Kidney glomerular epithelial cell (primary cell): ENCODE data around the gene EIF4G3.

ENCODE experiments used
- DNase-seq: peaks from one replicate; lab custom pipeline; 2025; lab: John Stamatoyannopoulos, UW

Gene EIF4G3

GRCh38 chr1:20996554-20996953, 180.1 kb downstream of the EIF4G3 start:
- DNase-seq = no peak

- DNase-seq = no peak
Observed at GRCh38 chr1:20993716-20994575, 182.8 kb downstream of the EIF4G3 start.

GRCh38 chr1:20992322-20993056, 184.2 kb downstream of the EIF4G3 start:
- no peak for DNase-seq

GRCh38 chr1:20988943-20989342, 187.8 kb downstream of the EIF4G3 start:
- no peak for DNase-seq

- no peak for DNase-seq
Observed at GRCh38 chr1:20987831-20988825, 188.6 kb downstream of the EIF4G3 start.

- no peak for DNase-seq
Observed at GRCh38 chr1:20983297-20983889, 193.3 kb downstream of the EIF4G3 start.

- peak; percentile 13 for DNase-seq
Observed at GRCh38 chr1:20982316-20982715, 194.4 kb downstream of the EIF4G3 start.

- peak; percentile 3 for DNase-seq
Observed at GRCh38 chr1:20981915-20982314, 194.8 kb downstream of the EIF4G3 start.

GRCh38 chr1:20980051-20980450, 196.6 kb downstream of the EIF4G3 start:
- DNase-seq = no peak

- no peak for DNase-seq
Observed at GRCh38 chr1:20978413-20978812, 198.3 kb downstream of the EIF4G3 start.

GRCh38 chr1:20975668-20976067, 201.0 kb downstream of the EIF4G3 start:
- DNase-seq = no peak

GRCh38 chr1:20974951-20975350, 201.7 kb downstream of the EIF4G3 start:
- no peak for DNase-seq

- no peak for DNase-seq
Observed at GRCh38 chr1:20974069-20974468, 202.6 kb downstream of the EIF4G3 start.

- DNase-seq = no peak
Observed at GRCh38 chr1:20972855-20973254, 203.8 kb downstream of the EIF4G3 start.

GRCh38 chr1:20964540-20965484, 211.9 kb downstream of the EIF4G3 start:
- DNase-seq = no peak

GRCh38 chr1:20962576-20963258, 214.0 kb downstream of the EIF4G3 start:
- DNase-seq = no peak

- DNase-seq = no peak
Observed at GRCh38 chr1:20958430-20958829, 218.3 kb downstream of the EIF4G3 start.

GRCh38 chr1:20956272-20956671, 220.4 kb downstream of the EIF4G3 start:
- DNase-seq = no peak

GRCh38 chr1:20950679-20951078, 226.0 kb downstream of the EIF4G3 start:
- no peak for DNase-seq
